ENCODE results near the gene VAV2.

The VAV2 gene

GRCh38 chr9:133715295-133715865 lies 276.7 kb downstream of the VAV2 start:
- no peak for DNase-seq

GRCh38 chr9:133714606-133715294 lies 277.4 kb downstream of the VAV2 start:
- no peak for DNase-seq

DNA sequence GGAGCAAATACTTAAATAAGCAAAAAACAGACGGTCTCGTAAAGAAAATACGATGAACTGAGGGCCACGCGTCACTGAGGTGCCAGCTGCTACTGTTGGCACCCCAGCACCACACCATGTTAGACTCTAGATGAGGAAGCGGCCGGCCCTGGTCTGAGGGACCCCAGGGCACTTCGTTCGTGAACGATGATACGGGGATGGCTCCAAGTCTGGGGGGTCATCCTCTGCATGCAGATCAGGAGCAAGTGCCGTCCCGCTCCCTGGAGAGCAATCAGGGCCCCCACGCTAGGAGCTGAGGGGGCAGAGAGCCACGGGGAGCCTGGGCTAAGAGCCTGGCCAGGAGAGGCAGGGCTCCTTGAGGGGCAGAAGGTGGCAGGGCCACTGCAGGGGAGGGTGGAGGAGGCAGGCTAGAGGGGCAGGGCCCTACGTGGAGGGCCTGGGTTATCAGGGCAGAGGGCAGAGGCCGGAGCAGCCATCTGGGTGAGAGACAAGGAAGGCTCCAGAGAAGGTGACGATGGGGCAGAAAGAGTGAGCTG lies 278.1 kb downstream of the VAV2 start:
- no peak for DNase-seq

DNA sequence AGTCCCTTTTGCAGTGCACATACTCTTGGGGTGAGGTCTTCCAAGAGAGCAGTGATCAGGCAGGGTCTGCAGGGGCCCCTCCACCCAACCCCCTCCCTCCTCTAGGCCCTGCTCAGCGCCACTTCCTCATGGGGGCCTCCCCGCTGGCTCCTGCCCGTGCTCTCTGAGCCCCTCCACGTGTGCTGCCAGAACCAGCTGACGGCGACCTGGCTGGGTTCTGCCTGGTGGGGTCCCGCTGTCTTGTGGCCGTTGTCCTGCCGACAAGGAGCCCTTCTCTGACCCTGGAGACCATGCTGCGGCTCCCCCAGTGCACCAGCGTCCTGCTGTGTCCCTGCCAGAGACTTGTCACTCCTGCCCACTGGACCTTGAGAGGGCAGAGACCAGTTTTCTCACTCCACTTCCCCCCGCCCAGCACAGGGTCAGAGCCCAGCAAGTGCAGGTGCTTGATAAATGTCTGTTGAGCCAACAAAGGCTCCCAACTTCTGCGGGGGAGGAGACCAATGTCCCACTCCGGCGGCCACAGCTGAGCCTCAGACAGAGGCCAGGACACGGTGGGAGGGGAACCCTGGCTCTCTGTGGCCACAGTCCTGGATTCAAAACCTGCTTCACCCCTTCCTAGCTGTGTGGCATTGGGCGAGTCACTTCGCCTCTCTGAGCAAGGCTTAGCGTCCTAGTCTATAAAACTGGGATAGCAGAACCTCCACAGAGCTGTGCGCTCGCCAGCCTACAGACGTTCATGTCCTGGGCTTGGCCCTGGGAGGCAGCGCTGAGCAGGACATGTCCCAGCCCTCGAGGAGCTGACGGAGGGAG lies 278.8 kb downstream of the VAV2 start:
- DNase-seq = no peak

DNA sequence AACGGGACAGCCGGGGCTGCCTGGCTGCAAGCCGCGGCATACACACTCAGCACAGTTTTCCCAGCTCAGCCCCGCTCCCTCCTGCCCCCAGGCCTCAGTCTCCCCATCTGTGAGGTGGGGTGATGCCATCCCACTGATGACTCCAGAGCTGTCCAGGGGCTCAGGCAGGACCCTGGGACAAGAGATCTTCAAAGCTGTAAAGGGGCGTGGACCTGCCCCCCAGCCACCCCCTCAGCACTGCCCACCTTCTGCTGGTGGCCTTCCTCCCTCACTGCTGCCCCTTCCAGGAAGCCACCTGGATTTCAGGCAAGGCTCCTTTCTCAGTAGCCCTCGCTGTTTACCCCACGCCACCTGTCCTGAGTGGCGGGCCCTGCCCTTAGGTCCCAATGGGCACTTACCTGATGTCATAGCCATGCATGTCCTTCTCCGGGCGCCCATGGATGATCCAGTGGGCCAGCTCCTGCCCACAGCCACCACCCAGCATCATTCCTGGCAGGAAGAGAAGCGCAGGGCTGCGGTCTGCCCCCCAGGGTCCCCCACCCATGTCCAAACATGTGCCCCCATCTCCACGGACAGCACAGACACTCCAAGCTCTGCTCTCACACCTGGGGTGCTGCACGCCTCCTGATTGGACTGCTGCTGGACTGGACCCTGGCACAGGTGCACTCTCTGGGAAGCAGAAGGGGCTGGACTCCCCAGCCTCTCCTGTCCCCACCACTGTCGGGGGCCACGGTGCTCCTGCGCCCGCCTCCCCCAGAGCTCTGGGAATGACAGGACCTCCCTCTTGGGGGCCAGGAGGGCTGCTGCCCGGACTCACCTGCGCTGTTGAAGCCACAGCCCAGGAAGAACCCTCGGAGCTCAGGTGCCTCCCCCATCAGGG lies 279.7 kb downstream of the VAV2 start:
- no peak for DNase-seq
